HG03066 (cell line): ENCODE results near the gene HBB.

ENCODE experiments used
- ATAC-seq: cut with Tn5 transposase; IDR thresholded peaks from one replicate; pipeline ENCODE4 v1.9.1; 2021; ENCODE audit warnings: low read depth; ENCODE audit not compliant: unreplicated experiment

The HBB gene

DNA sequence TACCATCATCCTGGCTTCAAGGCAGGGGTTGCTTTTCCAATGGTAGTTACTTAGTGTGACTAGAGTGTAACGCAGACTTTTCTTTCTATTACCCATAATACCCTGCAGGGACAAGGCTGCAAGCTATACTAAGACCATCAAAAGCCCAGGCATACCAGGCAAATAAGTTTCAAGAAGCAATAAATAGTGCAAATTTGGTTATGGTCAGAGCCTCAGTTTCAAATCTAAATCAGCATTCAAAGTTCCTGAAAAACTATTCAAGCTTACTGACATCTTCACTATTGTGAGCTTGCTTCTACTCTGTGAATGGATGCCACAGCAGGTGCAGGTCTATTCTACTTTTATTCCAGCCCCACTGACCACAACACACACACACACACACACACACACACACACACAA lies 2.5 kb upstream of the HBB start:
- ATAC-seq, result no peak

- no peak for ATAC-seq
Measured at GRCh38 chr11:5228124-5228523, 1.3 kb upstream of the HBB start.

- no peak for ATAC-seq
Measured at GRCh38 chr11:5227681-5228080, 810 bp upstream of the HBB start.

- ATAC-seq, result no peak
Measured at GRCh38 chr11:5225480-5225871, 1.4 kb downstream of the HBB start.

- no peak for ATAC-seq
Measured at GRCh38 chr11:5224538-5225479, 2.1 kb downstream of the HBB start.

GRCh38 chr11:5223686-5224085 lies 3.2 kb downstream of the HBB start:
- no peak for ATAC-seq

DNA sequence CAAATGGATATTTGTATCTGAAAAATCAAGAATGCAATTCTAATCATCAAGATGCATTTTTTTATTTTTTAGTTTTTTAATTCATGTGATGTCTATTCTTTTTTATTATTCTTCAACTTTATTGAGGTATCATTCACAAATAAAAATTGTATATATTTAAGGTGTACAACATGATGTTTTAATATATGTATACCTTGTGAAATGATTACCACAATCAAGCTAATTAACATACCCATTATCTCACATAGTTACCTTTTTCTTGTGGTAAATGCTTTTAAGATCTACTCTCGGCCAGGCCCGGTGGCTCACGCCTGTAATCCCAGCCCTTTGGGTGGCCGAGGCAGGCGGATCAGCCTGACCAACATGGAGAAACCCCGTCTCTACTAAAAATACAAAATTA lies 3.7 kb downstream of the HBB start:
- no peak for ATAC-seq

- ATAC-seq, result no peak
Measured at GRCh38 chr11:5210376-5210885, 16.4 kb downstream of the HBB start.

DNA sequence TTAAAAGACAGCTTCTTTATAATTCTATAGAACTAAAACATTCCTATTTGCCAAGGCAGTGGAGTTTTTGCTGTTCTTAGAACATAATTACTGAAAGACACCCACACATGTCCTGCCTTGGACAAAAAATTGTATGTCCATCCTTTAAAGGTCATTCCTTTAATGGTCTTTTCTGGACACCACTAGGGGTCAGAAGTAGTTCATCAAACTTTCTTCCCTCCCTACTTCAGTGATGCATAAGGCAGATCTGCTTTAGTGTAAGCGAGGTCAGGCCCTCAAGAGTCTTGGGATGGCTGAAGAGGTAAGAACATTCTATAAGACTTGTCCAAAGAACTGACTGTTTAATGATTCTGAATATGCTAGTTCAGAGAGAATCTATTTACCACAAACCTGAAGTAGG lies 22.1 kb downstream of the HBB start:
- ATAC-seq, result no peak

GRCh38 chr11:5203366-5203765 lies 23.5 kb downstream of the HBB start:
- no peak for ATAC-seq

DNA sequence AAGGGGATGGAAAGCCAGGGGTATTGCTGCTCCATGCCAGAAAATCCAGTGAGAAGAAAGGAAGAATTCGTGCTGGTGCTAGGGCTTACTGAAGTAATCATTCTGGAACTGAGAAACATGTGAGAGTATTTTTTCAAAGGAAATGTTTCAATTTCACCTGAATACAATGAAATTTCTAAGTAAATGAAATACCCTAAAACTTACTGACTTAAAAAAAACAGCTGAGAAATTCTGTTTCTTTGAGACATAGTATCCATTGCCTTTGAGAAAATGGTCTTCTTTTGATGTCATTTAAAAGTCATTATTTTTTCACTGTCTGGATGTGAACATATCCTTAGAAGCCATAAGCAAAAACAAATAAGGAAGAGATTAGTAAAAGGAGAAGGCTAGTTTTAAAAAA lies 26.3 kb downstream of the HBB start, which contains the start of gene OR51V1:
TSS of gene OR51V1 (minus strand) at position 101 of the 400 bp plus-strand sequence. CDS start at position 101, 0 bp downstream.
- no peak for ATAC-seq

DNA sequence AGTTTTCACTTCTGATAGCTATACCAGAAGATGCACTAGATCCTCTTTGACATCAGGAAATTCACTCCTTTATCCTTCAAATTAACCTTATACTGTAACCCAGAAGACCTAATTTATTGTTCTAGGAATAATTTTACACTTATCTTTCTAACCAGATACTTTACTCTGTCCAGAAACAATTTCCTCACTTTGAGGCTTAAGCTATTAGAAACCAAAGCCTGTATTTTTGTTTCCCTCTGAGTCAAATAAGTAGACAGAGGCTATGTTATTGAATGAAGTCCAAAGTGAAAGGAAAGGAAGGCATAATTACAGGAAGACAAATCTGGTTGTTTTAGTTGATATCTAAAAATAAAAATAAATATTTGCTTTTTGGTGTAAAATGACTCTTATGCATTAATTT lies 28.6 kb downstream of the HBB start:
- ATAC-seq, result no peak

DNA sequence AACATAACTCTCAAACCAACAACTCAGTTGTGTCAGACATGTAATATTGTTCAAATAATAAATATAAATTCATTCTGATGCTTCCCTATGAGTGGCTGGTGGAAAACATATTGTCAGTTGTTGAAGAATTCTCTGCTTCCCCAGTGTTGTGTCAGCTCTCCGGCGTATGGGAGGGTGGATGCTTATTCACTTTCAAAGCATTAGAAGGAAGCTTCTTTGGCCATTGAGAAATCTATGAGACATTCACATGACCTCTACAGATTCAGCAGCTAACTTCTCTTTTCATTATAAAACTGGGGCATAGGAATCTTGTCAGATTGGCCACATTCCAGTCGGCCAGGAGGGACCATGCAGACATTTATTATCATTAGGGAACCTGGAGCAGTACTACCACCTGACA lies 29.3 kb downstream of the HBB start:
- ATAC-seq, result no peak

- ATAC-seq, result no peak
Measured at GRCh38 chr11:5196731-5197130, 30.1 kb downstream of the HBB start.

DNA sequence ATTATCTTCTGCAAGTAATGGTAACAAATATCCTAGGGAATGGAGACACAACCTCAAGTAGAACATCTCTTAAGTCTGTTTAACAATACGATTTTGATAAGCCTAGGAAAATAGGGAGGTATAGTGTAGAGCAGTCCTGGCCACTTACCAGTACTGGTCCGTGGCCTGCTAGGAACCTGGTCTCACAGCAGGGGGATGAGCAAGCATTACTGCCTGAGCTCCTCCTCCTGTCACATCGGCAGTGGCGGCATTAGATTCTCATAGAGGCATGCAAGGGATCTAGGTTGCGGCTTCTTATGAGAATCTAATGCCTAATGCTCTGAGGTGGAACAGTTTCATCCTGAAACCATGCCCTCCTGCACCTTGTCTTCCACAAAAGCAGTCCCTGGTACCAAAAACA lies 30.8 kb downstream of the HBB start:
- ATAC-seq, result no peak

DNA sequence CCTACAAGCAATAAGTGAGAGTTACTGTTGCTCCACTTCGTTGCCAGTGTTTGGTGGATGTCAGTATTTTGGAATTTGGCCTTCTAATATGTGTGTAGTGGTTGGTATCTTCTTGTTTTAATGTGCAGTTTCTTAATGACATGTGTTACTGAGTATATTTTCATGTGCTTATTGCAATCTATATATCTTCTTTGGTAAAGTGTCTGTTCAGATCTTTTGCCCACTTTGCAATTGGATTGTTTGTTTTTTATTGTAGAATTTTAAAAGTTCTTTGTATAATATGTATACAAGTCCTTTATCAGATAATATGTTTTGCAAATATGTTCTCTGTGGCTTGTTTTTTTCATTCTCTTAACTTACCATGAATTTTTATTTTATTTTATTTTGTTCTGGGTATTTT lies 34.1 kb downstream of the HBB start:
- no peak for ATAC-seq

GRCh38 chr11:5188201-5188600 lies 38.7 kb downstream of the HBB start:
- no peak for ATAC-seq

DNA sequence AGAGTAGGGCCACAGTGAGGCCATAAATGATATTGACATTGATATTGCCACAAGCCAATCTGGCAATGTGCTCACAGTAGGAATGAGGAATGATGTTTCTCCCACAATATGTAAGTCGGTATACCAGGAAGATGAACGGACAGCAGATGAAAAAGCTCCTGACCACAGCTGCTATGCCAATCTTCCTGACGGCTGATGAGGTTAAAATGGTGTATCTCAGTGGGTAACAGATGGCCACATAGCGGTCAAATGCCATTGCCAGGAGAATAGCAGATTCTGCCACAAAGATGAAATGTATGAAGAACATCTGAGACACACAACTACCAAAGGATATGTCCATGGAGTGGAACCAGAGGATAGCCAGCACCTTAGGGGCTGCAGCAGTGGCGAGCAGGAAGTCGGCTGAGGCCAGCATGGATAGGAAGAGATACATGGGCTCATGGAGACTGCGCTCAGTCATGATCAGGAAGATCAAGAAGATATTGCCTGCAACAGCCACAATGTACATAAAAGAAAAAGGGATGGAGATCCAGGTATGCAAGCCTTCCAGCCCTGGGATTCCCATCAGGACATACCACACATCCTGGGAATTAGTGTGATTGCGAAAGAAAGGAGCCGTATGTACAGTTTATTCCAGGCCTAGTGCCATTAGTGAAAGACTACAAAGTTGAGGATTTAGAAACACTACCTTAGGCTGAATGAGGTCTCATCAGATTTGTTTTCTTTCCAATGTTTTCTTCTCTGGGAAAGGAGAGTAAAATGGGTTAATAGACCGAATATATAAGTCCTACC lies 48.6 kb downstream of the HBB start:
- no peak for ATAC-seq
